WTC11 (cell line): ENCODE measurements around the gene NOS3.

Experiments
- GABPB1 ChIP-seq: sonication (generic); formaldehyde crosslinking; IDR thresholded peaks from 2 replicates; pipeline ENCODE4 v1.8.1; 2023; ENCODE audit warnings: mild to moderate bottlenecking, missing genetic modification reagents
- MYBL2 ChIP-seq: sonication (generic); formaldehyde crosslinking; IDR thresholded peaks from 2 replicates; pipeline ENCODE4 v1.8.1; 2023; ENCODE audit warnings: mild to moderate bottlenecking, moderate library complexity, missing genetic modification reagents
- PRDM15 ChIP-seq: sonication (generic); formaldehyde crosslinking; IDR thresholded peaks from 2 replicates; pipeline ENCODE4 v1.8.0; 2022; ENCODE audit warnings: missing genetic modification reagents
- SP1 ChIP-seq: sonication (generic); formaldehyde crosslinking; conservative IDR thresholded peaks from 2 replicates; pipeline ENCODE4 v1.8.1; 2022; ENCODE audit warnings: missing genetic modification reagents
- TF ChIP-seq, protein P1 (sequence below): sonication (generic); formaldehyde crosslinking; IDR thresholded peaks from 2 replicates; pipeline ENCODE4 v1.8.0; 2022; ENCODE audit warnings: mild to moderate bottlenecking, missing genetic modification reagents
- TF ChIP-seq, protein P2 (sequence below): sonication (generic); formaldehyde crosslinking; IDR thresholded peaks from 2 replicates; pipeline ENCODE4 v1.8.0; 2022; ENCODE audit warnings: mild to moderate bottlenecking, missing genetic modification reagents
- TF ChIP-seq, protein P3 (sequence below): fragments of 200-600 bp; IDR thresholded peaks from 2 replicates; pipeline ENCODE4 v1.8.0; 2022; ENCODE audit warnings: antibody characterized with exemption
- TF ChIP-seq, protein P4 (sequence below): sonication (generic); formaldehyde crosslinking; IDR thresholded peaks from 2 replicates; pipeline ENCODE4 v1.8.1; 2022; ENCODE audit warnings: low read depth, missing genetic modification reagents, borderline replicate concordance

DNA sequence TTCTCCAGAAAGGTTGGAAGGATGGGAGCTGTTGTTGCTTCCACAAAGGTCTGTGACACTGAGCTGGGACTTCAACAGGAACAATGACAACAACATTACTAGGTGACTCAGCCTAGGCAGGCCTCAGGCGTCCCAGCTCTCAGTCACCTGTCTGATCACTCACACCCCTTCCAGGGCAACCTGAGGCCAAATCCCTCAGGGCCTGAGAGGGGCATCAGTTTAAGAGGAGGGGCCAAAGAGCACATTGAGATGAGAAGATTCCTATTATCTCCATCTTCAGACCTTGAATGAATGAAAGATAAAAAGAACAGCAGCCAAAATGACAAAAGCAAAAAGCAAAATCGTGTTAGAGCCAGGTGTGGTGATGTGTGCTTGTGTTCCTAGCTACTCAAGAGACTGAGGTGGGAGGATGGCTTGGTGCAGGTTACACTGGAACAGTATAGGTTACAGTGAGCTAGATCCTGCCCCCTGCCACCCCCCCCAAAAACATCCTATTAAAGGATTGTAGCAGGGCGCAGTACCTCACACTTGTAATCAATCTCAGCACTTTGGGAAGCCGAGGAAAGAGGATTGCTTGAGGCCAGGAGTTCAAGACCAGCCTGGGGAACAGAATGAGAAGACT, 33.7 kb downstream of the NOS3 start, which contains the start of gene ATG9B:
- TF ChIP-seq, protein P1, sequence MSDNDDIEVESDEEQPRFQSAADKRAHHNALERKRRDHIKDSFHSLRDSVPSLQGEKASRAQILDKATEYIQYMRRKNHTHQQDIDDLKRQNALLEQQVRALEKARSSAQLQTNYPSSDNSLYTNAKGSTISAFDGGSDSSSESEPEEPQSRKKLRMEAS (CRISPR knock-in tag) = no peak
- TF ChIP-seq, protein P2, sequence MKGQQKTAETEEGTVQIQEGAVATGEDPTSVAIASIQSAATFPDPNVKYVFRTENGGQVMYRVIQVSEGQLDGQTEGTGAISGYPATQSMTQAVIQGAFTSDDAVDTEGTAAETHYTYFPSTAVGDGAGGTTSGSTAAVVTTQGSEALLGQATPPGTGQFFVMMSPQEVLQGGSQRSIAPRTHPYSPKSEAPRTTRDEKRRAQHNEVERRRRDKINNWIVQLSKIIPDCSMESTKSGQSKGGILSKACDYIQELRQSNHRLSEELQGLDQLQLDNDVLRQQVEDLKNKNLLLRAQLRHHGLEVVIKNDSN (CRISPR knock-in tag) = no peak
- TF ChIP-seq, protein P3, sequence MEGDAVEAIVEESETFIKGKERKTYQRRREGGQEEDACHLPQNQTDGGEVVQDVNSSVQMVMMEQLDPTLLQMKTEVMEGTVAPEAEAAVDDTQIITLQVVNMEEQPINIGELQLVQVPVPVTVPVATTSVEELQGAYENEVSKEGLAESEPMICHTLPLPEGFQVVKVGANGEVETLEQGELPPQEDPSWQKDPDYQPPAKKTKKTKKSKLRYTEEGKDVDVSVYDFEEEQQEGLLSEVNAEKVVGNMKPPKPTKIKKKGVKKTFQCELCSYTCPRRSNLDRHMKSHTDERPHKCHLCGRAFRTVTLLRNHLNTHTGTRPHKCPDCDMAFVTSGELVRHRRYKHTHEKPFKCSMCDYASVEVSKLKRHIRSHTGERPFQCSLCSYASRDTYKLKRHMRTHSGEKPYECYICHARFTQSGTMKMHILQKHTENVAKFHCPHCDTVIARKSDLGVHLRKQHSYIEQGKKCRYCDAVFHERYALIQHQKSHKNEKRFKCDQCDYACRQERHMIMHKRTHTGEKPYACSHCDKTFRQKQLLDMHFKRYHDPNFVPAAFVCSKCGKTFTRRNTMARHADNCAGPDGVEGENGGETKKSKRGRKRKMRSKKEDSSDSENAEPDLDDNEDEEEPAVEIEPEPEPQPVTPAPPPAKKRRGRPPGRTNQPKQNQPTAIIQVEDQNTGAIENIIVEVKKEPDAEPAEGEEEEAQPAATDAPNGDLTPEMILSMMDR = no peak
- TF ChIP-seq, protein P4, sequence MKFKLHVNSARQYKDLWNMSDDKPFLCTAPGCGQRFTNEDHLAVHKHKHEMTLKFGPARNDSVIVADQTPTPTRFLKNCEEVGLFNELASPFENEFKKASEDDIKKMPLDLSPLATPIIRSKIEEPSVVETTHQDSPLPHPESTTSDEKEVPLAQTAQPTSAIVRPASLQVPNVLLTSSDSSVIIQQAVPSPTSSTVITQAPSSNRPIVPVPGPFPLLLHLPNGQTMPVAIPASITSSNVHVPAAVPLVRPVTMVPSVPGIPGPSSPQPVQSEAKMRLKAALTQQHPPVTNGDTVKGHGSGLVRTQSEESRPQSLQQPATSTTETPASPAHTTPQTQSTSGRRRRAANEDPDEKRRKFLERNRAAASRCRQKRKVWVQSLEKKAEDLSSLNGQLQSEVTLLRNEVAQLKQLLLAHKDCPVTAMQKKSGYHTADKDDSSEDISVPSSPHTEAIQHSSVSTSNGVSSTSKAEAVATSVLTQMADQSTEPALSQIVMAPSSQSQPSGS (CRISPR knock-in tag) = no peak
- no peak for TF ChIP-seq PRDM15 (CRISPR knock-in tag)
- TF ChIP-seq GABPB1 = no peak
- TF ChIP-seq SP1 (CRISPR knock-in tag) = no peak
- TF ChIP-seq MYBL2 (CRISPR knock-in tag) = no peak
